ENCODE data around the gene DIPK1C.

Gene DIPK1C

GRCh38 chr18:74414953-74415515 is 42.1 kb downstream of the DIPK1C start:
- FAIRE-seq = no peak

GRCh38 chr18:74413836-74414235 is 43.3 kb downstream of the DIPK1C start:
- FAIRE-seq = no peak

GRCh38 chr18:74412116-74412880 is 44.8 kb downstream of the DIPK1C start:
- FAIRE-seq = no peak

DNA sequence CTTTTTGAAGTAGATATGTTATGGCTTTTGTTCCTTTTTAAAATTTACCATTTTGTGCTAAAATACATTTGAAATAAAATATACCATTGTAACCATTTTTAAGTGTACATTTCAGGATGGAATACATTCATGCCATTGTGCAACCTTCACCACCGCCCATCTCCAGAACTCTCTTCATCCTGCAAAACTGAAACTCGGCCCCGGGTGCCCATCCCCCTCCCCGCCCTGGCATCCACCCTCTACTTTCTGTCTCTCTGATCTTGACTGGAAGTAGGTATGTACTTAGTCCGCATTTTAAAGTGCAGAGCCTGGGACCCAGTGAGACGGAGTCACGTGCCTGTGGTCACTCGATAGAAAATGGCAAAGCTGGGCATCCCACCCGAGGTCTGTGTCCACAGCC is 45.6 kb downstream of the DIPK1C start:
- no peak for FAIRE-seq

- no peak for FAIRE-seq
Measured at GRCh38 chr18:74410441-74410992, 46.6 kb downstream of the DIPK1C start.

DNA sequence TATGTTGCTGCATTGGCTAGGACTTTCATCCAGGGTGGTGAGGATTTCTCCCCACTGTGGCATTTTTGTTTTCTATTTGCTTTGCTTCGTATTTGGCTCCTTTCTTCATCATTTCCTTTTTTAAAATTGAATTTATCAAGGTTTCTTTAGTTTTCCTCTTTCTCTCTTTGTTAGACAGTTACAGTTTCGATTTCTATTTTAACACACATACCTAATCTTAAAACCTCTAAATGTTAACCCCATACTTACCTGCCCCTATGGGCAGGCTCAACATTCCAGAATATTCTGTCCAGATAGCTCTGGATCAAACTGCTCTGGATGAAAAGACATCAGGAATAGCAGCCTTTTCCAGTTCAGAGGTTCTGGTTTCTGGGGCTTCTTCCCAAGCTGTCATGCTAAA is 49.2 kb downstream of the DIPK1C start:
- no peak for FAIRE-seq

DNA sequence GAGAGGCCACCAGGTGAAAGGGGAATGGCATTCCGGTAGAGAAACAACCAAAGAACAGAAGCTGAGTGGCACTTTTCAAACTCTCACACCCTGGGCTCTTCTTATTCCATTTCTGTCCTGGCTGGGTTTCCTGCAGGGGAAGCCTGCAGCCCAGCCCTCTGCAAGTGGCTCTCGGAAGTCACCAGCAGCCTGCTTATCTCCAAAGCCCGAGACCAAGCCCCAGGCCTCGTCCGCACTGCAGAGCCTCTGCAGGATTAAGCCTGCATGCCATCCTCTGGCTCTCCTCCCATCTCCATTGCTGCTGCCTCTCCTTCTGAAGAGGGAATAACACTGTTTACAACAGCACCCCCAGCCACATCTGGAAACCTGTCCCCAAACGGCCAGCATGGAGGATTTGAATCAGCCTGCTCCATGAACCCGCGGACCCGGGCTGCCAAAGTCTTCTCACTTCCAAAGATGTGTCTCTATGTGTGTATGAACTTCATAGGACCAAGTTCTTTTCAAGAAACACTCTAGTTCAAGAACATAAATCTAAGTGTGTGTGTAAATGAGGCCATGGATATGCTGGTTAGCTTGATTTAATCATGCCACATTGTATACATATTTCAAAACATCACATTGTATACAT is 54.2 kb downstream of the DIPK1C start:
- no peak for FAIRE-seq

DNA sequence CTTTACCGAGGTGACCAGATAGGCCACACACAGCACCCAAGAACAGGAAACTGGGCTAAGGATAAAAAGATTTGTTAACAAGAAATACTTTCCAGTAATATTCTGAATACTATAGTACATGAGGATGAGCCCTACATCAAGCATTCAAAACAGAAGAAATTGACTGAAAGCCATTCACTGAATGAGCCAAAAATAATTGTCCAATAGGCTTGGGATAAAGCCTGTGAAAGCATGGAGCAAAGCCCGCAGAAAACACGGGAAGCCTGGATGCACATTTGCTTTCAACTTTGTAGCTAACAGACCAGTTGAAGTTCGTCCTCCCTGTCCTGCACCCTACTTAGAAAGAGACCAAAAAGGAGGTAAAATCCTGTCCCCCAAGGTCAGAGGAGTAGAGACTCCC is 56.3 kb downstream of the DIPK1C start:
- FAIRE-seq = no peak

- no peak for FAIRE-seq
Measured at GRCh38 chr18:74399091-74399887, 57.8 kb downstream of the DIPK1C start.

DNA sequence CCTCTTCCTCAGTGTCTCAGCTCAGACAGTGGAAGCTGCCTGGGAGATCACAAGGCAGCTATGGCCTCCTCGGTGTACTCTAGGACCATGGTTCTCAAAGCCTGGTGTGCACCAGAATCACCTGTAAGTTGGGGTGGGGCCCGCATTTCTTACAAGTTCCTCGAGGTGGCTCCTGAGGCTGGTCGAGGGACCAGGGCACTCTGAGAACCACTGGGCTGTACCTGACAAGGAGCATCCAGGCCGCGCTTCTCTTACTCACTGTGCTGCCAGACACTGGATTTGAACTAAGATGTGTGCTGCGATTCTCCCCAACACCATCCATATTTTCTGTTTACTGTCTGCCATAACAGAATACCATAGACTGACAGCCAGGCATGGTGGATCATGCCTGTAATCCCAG is 59.5 kb downstream of the DIPK1C start:
- no peak for FAIRE-seq

GRCh38 chr18:74396171-74397169 is 60.6 kb downstream of the DIPK1C start:
- FAIRE-seq = no peak

GRCh38 chr18:74395648-74396154 is 61.4 kb downstream of the DIPK1C start:
- FAIRE-seq = no peak

DNA sequence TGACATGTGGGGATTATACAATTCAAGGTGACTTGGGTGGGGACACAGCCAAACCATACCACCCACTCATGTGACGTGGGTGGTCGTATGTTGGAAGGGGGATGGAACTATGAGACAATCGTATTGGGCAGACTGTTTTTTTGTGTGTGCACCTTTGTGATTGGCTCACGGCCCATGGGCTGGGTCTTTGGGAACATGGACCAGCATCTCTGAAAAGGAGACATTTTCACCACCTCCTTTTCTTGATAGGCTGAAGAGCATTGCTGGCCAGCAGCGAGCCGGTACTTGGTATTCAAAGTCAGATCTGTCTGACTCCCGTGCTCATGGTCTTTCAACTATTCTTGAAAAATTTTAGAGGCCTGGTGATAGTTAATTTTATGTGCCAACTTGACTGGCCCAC is 62.1 kb downstream of the DIPK1C start:
- FAIRE-seq = no peak

- FAIRE-seq = no peak
Measured at GRCh38 chr18:74392323-74392722, 64.8 kb downstream of the DIPK1C start.

GRCh38 chr18:74390900-74391299 is 66.2 kb downstream of the DIPK1C start:
- FAIRE-seq = no peak

DNA sequence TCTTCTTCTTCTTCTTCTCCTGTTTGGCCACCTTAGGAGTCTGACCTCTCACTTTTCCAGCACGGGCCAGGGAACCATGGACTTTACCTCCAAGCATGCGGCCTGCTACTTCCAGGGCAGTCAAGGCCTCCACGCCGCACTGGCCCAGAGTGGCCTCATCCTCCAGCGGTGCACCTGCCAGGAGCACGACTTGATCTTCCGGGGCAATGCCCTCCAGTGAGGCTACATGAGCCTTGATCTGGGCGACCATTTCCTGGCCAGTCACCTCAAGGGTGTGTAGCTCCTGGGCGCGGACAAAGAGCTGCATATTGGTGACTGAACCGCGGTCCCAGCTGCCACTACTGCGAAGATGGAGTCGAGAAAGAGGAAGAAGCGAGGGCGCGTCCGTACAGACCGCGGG is 67.1 kb downstream of the DIPK1C start:
- FAIRE-seq = no peak

DNA sequence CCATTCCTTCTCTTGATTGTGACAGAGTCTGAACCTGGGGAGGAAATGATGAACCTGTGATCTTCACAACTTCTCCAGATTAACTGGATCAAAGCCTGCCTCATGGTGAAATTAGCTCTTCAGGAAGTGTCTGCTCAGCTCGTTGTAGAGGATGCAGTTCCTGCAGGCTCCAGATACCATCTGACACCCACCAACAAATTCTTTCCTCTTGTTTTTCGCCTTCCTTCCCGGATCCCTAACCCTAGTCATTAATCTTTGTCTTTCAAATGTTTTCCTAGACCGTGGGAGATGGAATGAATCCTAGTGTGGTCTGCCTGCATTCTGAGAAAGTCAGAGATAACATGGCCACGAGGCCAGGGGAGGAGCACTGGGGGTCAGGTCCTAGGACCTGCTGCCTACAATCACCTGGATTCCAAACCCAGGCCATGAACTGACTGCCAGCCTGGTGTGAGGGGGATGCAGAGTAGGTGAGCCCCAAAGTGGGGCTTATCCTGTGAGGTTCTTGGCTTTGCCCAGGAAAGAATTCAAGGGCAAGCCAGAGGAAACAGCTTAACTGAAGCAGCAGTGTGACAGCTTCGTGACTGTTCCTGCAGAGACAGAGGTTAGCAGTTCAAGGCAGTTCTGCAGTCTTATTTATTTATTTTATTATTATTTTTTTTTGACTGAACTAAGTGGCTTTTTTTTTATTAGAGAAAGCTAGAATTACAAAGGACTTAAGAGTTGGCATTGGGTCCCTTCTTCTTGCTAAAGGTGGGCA is 67.8 kb downstream of the DIPK1C start:
- no peak for FAIRE-seq

GRCh38 chr18:74388227-74388626 is 68.9 kb downstream of the DIPK1C start:
- FAIRE-seq = no peak

DNA sequence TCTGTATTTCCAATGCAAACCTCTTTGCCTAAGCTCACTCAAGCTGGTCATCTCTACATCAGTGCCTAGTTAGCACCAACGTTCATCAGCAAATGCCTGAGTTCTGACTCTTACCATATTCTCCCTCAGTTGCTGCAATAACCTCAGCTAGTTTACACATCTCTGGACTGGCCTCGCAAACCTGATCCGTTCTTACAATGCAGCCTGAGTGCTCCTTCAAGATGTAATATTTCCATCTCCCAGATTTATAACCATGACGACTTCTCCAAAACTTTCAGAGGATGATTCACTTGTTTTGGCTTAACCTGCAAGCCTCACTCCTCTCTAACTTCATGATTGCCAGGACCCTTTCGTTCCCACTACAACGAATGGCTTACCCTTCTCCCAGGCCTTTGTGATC is 69.7 kb downstream of the DIPK1C start:
- no peak for FAIRE-seq

Data from G401.6 (cell line).